GM18498 (cell line): ENCODE results near the gene TMEM215.
"Not testable (repeated sequence)": the region's sequence is repeated elsewhere in the genome, so short reads cannot be mapped to it uniquely, and the experiment has no call there.

Experiments
- ATAC-seq: cut with Tn5 transposase; IDR thresholded peaks from one replicate; pipeline ENCODE4 v1.9.1; 2021; ENCODE audit warnings: mild to moderate bottlenecking, moderate library complexity; ENCODE audit not compliant: unreplicated experiment

Gene TMEM215, protein sequence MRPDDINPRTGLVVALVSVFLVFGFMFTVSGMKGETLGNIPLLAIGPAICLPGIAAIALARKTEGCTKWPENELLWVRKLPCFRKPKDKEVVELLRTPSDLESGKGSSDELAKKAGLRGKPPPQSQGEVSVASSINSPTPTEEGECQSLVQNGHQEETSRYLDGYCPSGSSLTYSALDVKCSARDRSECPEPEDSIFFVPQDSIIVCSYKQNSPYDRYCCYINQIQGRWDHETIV

DNA sequence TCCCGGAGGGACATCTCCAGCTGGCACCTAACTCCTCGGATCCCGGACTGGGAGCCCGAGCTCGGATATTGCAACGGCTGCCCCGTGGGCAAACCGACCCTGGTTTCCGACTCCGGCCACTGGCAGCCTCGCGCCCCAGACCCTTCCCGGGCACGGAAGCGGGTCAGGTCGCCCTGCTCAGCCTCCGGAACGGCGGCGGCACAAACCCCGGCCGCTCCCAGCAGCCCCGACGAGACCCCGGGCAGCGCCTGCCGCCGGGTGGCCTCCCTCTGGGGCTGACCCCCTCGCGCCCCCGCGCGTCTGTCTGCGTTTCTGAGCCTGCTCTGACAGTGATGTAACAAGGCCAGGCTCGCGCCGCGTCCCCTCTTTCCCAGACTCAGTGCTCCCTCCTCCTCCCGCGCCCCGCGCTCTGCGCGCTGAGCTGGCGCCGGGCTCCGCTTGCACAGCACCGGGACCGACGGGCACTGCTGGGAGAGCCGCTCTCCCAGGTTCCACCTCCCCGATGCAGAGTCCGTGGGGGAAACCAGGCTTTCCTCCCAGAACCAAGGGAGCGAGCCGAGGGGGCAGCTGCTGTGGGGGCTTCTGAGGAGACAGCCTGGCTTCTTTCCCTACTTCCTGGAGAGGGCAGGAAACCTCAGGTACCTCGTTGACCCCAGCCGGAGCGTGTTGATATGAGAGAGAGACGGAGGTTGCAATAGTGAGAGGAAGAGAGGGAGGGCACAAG, at the start of gene TMEM215:
TMEM215 (plus strand) TSS at position 373 of the 724 bp plus-strand sequence. CDS start 644 bp downstream, outside the sequence.
- no peak for ATAC-seq

DNA sequence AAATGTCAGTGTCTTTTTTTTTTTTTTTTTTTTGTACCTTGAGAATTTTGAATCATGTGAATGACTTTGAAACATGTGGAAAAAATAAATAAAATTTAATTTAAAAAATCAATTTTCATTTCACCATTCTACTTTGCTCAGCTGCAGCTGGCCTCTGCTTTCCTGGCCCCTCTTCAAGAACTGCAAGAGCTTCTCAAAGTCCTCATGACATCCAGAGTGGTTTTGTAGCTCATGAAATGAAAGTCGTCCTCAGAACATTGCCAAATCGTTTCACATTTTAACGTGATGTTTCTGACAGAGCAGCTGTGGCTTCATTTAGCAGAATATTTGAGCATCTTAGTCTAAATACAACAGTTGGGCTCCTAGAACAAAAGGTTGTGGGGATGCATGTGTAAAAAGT, 47.9 kb upstream of the TMEM215 start:
- ATAC-seq = no peak

DNA sequence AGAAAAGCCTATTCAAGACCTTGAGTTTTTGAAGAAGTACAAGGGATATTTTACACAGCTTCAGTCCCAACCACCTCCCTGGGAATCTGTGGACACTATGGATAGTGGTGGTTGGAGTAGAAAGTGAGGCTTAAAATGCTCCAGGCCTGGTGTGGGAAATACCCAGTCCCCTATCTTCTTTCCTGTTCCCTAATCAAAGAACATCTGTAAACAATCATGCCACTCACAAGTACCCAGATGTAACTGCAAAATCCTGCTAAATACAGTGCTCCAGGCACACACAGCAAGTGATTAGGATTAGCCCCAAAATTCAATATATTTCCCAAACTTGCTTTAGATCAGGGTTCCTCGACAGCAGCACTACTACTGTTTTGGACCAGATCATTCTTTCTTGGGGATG, 46.0 kb upstream of the TMEM215 start:
- ATAC-seq = no peak

DNA sequence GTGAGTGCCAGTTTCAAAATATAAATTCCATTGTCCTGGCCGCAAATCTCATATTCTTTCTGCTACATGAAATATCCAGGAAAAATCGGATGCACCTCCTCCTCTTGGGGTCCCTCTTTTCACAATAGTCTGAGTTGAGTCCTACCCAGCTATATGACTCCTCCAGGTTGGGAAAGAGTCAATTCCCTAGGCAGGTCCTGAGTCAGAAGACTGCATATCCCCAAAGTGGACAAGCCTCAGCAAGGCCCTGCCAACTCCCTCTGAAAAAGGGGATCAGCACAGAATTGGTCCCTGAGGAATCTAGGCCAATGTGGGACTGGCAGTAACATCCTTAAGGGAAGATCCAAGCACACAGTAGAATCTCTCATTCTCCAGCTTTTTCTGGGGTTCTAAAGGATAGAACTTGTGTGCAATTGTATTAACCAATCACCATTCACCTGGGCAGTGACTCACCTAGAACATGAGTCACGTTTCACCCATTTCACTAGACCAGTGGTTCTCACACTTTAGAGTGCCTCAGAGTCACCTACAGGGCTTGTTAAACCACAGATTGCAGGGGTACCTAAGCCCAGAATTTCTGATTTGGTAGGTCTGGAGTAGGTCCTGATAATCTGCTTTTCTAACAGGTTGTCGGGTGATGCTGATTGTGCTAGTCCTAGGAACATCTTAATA, 44.7 kb upstream of the TMEM215 start:
- no peak for ATAC-seq

DNA sequence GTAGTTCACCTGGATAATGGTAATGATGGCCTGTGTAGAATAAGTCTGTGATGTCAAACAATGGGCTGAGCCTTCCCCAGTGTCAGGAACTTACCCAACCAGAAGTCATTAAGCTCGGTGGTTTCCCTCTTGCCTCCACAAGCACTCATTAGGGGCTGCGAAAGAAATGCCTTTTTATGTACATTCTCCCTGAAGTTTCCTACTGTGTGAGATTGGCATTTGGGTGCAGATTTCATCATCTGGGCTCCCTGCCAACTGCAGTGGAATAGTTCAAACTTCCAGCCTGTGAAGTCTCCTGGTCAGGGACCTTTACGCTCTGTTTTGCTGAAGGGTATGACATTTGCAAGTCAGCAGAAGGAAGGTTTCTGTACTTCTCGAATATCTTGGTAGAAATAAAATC, 41.6 kb upstream of the TMEM215 start:
- ATAC-seq = no peak

DNA sequence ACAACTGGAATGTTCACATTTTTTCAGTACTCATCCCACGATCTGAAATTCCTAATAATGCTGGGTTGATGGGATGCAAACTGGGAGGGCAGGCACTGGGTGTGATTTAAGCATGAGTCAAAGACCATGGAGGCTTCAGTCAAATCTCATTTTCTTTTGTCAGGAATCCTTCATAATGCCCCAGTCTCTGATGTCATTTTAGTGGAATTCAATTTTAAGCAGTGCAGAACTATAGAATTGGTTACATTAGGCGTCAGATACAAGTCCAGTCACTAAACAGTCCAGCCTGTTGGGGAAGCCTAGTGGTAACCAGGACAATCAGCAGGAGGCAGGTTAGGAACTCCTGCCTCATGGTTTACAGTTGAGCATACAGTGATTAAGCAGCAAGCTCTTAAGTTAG, 41.0 kb upstream of the TMEM215 start:
- no peak for ATAC-seq

DNA sequence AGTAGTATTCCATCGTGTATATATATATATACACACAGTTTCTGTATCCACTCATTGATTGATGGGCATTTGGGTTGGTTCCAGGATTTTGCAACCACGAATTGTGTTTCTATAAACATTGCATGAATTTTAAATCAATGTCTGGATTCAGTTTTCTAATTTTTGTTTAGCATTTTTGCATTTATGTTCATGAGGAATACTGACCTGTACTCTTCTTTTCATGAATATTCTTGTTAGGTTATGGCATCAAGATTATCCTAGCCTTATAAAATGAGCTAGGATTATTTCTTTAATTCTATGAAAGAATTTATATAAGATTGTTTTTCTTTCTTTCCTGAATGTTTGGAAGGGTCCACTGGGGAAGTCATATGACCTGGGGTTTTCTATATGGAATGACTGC, 35.3 kb upstream of the TMEM215 start:
- ATAC-seq = no peak

DNA sequence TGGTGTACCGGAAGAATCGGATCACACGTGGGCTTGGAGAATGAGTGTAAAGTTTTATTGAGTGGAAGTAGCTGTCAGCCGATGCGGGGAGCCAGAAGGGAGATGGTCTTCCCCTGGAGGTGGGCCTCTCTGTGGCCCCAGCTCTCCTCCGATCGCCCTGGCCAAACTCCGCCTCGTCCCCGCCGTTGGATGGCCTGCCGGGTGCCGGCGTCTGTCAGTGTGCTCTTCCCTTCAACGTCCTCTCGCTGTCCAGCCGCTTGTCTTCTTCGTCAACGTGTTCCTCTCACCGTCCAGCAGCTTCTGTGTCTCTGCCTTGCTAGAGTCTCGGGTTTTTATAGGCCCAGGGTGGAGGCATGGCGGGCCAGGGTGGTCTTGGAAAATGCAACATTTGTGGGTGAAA, 27.6 kb upstream of the TMEM215 start:
- ATAC-seq = no peak

DNA sequence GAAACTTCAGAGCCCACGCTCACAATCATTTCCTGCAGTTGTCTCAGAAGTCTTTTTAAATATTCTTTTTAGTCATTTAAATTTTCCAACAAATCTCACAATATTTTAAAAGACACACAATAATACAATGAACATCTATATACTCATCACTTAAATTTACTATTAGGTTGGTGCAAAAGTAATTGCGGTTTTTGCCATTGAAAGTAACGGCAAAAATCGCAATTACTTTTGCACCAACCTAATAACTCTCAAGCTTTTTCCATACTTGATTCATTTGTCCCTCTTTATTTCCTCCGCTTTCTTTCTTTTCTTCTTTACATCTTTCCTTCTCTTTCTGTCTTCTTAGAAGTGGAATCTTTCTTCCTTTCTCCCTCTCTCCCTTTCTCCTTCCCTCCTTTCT, 19.2 kb upstream of the TMEM215 start:
- no peak for ATAC-seq

DNA sequence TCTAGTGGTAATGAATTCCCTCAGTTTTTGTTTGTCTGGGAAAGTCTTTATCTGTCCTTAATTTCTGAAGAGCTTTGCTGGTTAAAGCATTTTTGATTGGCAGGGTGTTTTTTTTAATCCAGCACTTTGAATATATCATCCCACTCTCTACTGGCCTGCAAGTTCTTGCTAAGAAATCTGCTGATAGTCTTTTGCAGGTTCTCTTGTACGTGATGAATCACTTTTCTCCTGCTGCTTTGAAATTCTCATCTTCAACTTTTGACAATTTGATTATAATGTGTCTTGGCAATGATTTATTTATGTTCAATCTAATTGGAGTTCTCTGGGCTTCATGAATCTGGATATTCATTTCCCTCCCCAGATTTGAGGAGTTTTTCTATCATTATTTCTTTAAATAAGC, 8.1 kb upstream of the TMEM215 start:
- no peak for ATAC-seq

DNA sequence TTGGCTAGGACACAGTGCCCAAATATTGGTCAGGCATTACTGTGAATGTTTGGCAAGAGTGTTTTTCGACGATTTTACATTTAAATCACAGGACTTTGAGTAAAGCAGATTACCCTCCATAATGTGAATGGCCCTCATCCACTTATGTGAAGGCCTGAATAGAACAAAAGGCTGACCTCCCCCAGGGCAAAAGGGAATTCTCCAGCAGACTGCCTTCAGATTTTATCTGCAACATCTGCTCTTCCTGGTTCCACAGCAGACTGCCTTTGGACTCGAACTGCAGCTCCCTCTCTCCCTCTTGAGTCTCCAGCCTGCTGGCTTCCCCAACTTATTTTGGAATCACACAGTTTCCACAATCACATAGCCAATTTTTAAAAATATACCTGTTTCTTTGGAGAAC, 7.1 kb upstream of the TMEM215 start:
- no peak for ATAC-seq

DNA sequence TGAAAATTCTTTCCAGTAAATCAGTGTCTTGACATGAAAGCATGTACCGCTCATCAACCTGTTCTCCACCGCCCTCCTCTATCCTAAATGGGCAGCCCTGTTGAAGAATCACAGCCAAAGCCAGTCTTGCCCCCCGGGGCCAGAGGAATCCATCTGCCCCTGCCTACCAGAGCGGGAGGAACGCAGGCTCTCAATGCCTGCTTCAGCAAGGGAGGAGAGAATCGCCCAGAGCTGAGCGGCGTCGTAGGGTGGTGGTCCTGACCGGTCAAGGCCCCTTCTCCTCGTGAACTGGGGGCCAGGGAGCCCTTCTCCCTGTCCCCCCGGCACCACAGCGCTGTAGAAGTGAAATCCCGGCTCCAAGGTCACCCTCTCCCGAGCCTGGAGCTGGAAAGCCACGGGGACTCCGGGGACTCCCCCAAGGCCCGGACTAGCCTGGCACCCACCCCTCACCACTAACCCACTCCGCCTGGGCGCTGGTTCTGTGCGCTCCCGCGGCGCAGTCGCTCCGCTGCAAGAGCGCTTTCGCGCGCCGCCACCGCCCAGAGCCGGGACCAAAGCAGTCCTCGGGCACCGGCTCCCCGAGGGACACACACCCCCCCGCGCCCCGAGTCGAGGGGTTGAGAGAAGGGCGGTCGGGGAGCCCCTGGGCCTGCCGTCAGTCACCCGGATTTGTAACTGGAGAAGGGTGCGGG, 718 bp upstream of the TMEM215 start:
- no peak for ATAC-seq

DNA sequence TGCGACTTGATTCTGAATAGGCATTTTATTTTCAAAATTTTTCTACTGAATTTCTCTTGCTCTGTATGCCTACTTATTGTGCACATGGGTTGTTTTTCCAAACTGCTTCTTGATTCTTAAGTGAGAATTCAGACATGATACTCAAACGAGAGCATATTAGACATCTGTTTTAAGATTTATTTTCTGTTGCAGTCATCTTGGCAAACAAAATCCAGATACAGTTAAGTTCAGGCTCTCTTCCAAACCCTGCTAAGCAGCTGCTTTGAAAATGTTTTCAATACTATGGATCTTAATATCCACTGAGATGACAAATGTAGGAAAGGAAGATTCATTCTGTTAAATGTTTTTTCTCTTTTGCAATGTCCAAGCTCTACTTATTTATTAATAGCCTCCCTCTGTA, 4.5 kb downstream of the TMEM215 start:
- no peak for ATAC-seq

DNA sequence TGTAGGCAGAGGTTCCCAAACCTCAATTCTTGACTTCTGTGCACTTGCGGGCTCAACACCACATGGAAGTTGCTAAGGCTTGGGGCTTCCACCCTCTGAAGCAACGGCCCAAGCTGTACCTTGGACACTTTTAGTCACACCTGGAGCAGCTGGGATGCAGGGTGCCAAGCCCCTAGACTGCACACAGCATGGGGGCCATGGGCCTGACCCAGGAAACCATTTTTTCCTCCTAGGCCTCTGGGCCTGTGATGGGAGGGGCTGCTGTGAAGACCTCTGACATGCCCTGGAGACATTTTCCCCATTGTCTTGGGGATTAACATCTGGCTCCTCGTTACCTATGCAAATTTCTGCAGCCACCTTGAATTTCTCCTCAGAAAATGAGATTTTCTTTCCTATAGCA, 12.7 kb downstream of the TMEM215 start:
- ATAC-seq = not testable (repeated sequence)

DNA sequence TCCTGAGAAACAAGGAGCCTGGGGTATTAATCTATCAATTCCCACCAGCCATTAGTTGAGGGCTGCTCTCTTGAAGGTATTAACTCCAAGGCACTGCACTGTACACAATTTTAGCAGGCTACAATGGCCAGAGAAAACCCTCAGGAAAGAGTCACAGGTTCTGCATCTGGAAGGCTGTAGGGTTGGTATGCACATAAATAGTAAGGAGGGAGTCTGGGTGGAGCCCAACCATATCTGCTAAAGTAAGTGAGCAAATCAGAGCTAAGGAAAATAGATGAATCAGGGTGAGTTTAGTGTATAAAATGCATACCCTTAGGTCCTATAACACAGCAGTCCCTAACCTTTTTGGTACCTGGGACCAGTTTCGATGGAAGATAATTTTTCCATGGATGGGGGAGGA, 18.2 kb downstream of the TMEM215 start:
- no peak for ATAC-seq

DNA sequence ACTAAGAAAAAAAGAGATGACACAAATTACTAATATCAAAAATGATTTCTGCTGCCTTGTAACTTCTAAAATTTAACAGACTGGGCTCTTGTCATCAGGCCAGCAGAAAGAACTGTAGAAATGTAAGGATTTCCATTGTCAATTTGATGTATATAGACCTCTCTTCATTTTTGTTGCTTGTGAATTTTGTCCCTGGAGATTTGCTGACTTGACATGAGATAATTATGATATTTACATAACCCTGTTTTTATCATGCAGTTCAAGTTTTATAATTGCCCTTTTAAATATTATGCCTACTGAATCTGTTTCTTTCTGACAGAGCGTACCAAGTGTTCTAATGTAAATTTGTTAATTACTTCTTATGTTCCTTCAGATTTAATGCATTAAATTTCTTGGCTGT, 23.9 kb downstream of the TMEM215 start:
- no peak for ATAC-seq

DNA sequence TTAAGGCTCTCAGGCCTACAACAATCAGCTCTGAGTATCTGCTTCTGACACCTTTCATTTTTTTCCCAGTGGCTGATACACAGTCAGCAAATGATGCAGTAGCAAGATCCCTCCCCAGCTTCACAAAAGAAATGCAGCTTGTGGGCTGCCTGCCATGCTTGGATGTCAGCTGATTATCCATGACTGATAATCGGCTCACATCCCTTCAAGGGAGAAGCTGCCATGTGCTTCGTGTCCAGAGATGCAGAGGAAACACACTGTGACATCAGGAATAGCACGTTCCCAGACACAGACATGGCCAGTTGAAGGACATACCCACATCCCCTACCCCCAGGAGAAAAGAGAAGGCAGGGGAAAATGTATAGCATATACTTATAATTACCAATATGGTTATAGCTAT, 27.9 kb downstream of the TMEM215 start:
- ATAC-seq = no peak

DNA sequence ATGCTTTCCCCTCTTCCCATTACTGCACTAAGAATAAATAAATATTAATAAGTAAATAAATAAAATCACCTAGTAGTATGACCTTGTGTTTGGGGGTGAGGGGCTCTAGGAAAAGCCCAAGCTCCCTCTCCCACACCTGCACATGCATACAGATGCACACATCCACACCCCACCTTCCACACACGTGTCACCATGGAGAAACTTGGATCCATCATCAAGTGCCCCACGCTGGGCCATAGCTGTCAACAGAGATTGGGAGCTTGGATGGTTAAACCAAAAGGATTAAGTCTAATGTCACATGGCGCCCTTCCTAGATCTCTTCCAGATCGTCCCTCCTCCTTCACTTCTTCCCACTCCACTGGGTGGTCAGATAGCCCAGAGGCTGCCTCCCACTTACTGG, 37.0 kb downstream of the TMEM215 start:
- no peak for ATAC-seq

DNA sequence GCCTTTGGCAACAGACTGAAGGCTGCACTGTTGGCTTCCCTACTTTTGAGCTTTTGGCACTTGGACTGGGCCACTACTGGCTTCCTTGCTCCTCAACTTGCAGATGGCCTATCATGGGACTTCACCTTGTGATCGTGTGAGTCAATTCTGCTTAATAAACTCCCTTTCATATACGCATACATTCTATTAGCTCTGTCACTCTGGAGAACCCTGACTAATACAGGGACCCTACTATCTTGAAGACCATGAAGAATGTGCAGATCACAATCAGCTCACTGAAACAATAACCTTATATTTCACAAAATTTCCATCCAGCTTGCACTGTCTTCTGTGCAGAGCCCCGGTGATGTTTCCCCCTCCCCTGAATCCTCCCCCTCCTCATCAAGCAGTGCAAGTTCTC, 39.8 kb downstream of the TMEM215 start:
- no peak for ATAC-seq

DNA sequence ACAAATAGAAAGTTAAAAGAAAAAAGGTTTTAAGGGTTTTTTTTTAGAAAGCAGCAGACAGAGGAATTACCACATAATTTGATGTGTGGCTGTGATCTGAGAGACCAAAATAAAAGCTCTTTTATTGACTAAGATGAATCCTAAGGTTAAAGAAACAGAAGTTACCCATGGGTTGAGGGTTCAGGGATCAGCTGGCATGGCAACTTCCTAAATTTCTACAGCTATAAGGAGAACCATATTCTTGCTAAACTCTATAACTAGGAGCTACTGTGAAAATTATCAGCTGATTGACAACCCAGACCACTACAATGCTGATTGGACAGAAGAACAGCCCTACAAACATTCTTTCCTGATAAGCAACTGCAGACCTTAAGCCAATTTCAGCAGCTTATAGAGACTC, 40.2 kb downstream of the TMEM215 start:
- no peak for ATAC-seq

DNA sequence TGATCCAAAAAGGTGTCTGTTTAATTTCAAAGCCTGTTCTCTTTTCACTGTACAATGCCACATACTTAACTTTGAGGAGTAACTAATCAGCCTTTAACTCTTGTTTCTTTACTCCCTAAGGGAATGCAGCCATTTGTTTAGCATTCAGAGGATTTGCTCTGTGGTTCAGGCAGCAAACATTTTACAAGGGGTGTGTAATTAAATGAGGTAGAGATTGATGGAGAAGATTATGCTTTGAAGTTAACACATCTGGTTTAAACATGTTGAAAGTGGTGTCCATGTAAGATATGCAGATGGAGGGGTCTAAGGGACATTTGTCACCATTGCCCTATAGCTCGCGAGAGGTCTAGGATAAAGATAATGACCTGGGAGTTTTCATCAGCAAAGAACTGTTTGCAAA, 41.9 kb downstream of the TMEM215 start:
- no peak for ATAC-seq

DNA sequence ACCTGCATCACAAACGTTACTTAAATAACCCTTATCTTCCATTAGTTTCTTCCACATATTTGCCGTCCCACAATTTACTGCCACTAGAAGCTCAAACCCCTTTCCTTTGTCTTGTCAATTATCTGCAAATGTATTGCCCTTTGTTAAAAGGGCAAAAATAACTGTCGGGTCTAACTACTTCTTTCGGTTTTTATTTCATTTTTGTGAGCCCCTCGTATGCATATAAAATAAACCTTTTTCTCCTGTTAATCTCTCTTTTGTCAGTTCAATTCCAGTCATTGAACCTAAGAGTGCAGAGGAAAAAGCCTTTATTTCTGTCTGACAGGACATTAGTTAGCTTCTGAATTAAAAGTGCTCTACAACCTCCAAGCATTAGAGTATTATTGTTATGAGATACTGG, 45.5 kb downstream of the TMEM215 start:
- no peak for ATAC-seq
